B cell (primary cell): ENCODE results near the gene LUM. TPM values are rescaled to one million over a fixed set of nuclear protein-coding genes. Genes with fewer than 3 reads are reported as not detected.

Experiments used
- ATAC-seq: fragments of 200-7000 bp; cut with Tn5 transposase; one replicate; pipeline ENCODE4 v1.10.0; 2021; ENCODE audit warnings: low read depth, mild to moderate bottlenecking, moderate number of reproducible peaks, moderate library complexity
- CTCF ChIA-PET: fragments of 350-600 bp; sonication (Branson Sonifier 250); formaldehyde crosslinking; loops from one replicate; lab custom pipeline; 2021; ENCODE audit warnings: antibody characterized with exemption, inconsistent platforms; lab: Charles Lee
- POLR2A ChIA-PET: fragments of 350-600 bp; sonication (Branson Sonifier 250); formaldehyde crosslinking; loops from one replicate; lab custom pipeline; 2021; ENCODE audit warnings: antibody characterized with exemption; lab: Charles Lee
- DNase-seq: peaks from one replicate; pipeline ENCODE4 v3.0.0; 2013
- H2AFZ ChIP-seq: 2 replicates; pipeline ENCODE4 v1.6.1; 2012; ENCODE audit warnings: mild to moderate bottlenecking, low read depth, low read length; ENCODE audit not compliant: insufficient read depth, poor library complexity, severe bottlenecking
- H3K27ac ChIP-seq, 2 donors: 1 replicate in 1 of 2; 2 replicates in 1 of 2; pipeline ENCODE4 v1.5.1; 2012 to 2013; ENCODE audit warnings: low read length in 2 of 2, mild to moderate bottlenecking in 2 of 2, moderate library complexity in 1 of 2
- H3K27me3 ChIP-seq, 4 experiments: fragments of 200-600 bp in 1 of 4; sonication (generic) in 1 of 4; replicated peaks in 1 of 4; 1 replicate in 2 of 4; 2 replicates in 2 of 4; pipeline versions ENCODE4 v1.6.1 to v1.7.0; 2013 to 2016; ENCODE audit warnings: low read length in 3 of 4, mild to moderate bottlenecking in 2 of 4, mixed read lengths in 1 of 4, moderate library complexity in 1 of 4; ENCODE audit not compliant: insufficient read depth in 4 of 4, control insufficient read depth in 3 of 4; ENCODE audit errors: control extremely low read depth in 1 of 4
- H3K36me3 ChIP-seq, 2 experiments: replicated peaks in 1 of 2; 1 replicate in 1 of 2; 2 replicates in 1 of 2; pipeline versions ENCODE4 v1.6.1 to v1.7.1; 2013; ENCODE audit warnings: low read length in 1 of 2; ENCODE audit not compliant: insufficient read depth in 2 of 2, control insufficient read depth in 1 of 2; ENCODE audit errors: control extremely low read depth in 1 of 2, extremely low read depth in 1 of 2
- H3K4me1 ChIP-seq, 2 donors: fragments of 200-600 bp in 1 of 2; sonication (generic) in 1 of 2; 1 replicate in 1 of 2; 2 replicates in 1 of 2; pipeline versions ENCODE4 v1.5.1 to v1.6.1; 2013 to 2017; ENCODE audit warnings: low read length in 2 of 2; ENCODE audit not compliant: control insufficient read depth in 2 of 2, insufficient read depth in 2 of 2
- H3K4me2 ChIP-seq: replicated peaks from 2 replicates; pipeline ENCODE3; 2012; ENCODE audit warnings: mild to moderate bottlenecking, low read depth, low read length; ENCODE audit not compliant: poor library complexity, severe bottlenecking
- H3K4me3 ChIP-seq, 5 experiments: fragments of 200-600 bp in 1 of 5; sonication (generic) in 1 of 5; 1 replicate in 3 of 5; 2 replicates in 2 of 5; pipeline versions ENCODE4 v1.5.1 to v1.7.0; 2011 to 2016; ENCODE audit warnings: low read length in 4 of 5, mild to moderate bottlenecking in 4 of 5, low read depth in 2 of 5, control low read depth in 1 of 5, moderate library complexity in 1 of 5; ENCODE audit not compliant: insufficient read depth in 1 of 5; ENCODE audit errors: control extremely low read depth in 1 of 5, extremely low read depth in 1 of 5
- H3K79me2 ChIP-seq: fragments of 200-600 bp; sonication (generic); one replicate; pipeline ENCODE4 v1.6.0; 2016; ENCODE audit warnings: low read length; ENCODE audit not compliant: control insufficient read depth, insufficient read depth
- H3K9ac ChIP-seq: fragments of 200-600 bp; sonication (generic); 2 replicates; pipeline ENCODE4 v1.6.1; 2017; ENCODE audit warnings: mild to moderate bottlenecking, low read length, moderate library complexity
- H3K9me3 ChIP-seq, 3 donors: one replicate each; pipeline versions ENCODE4 v1.6.1 to v1.7.1; 2013; ENCODE audit warnings: low read length in 2 of 3; ENCODE audit not compliant: control insufficient read depth in 2 of 3, insufficient read depth in 1 of 3; ENCODE audit errors: control extremely low read depth in 1 of 3
- H4K20me1 ChIP-seq: 2 replicates; pipeline ENCODE4 v1.6.0; 2012; ENCODE audit warnings: mild to moderate bottlenecking, low read length; ENCODE audit not compliant: insufficient read depth, control insufficient read depth, poor library complexity, severe bottlenecking
- H3K27ac Mint-ChIP-seq: one replicate; pipeline ENCODE4 v1.8.0; 2021; ENCODE audit warnings: mixed read lengths
- H3K27me3 Mint-ChIP-seq: one replicate; pipeline ENCODE4 v1.8.0; 2021; ENCODE audit warnings: mixed read lengths
- H3K4me1 Mint-ChIP-seq: one replicate; pipeline ENCODE4 v1.8.0; 2021; ENCODE audit warnings: mixed read lengths
- H3K4me3 Mint-ChIP-seq: one replicate; pipeline ENCODE4 v1.8.0; 2021; ENCODE audit warnings: mixed read lengths
- H3K9me3 Mint-ChIP-seq: one replicate; pipeline ENCODE4 v1.8.0; 2022; ENCODE audit warnings: mixed read lengths; ENCODE audit not compliant: insufficient read depth
- CTCF ChIP-seq: fragments of 200-600 bp; IDR thresholded peaks from one replicate; pipeline ENCODE4 v1.8.0; 2022; ENCODE audit warnings: antibody characterized with exemption, mild to moderate bottlenecking
- EZH2 ChIP-seq: IDR thresholded peaks from 2 replicates; pipeline ENCODE4 v1.6.1; 2012; ENCODE audit warnings: borderline replicate concordance, low read depth, mild to moderate bottlenecking, moderate library complexity, low read length; ENCODE audit not compliant: insufficient read depth, poor library complexity, severe bottlenecking
- WGBS: methylation state at CpG from one replicate; pipeline ENCODE4 v1.1.5; 2013; ENCODE audit warnings: missing lambda C conversion rate; ENCODE audit not compliant: insufficient coverage; 5-methylcytosine and 5-hydroxymethylcytosine counted together
- intact Hi-C: fragments of 100-400 bp; cut with micrococcal nuclease; formaldehyde crosslinking; loops from one replicate; pipeline ENCODE4 v1.10.0; 2022
- polyA plus RNA-seq: library from polyadenylated mRNA; depleted of rRNA; stranded (reverse); fragments of >200 nt; gene quantifications from 2 replicates; pipeline ENCODE4 v1.2.3, GENCODE V29; 2012
- total RNA-seq, 2 donors: library from RNA; stranded (reverse); fragments of 120-200 nt in 1 of 2; gene quantifications; 1 replicate in 1 of 2; 2 replicates in 1 of 2; pipeline versions ENCODE4 v1.2.3 to v1.2.4, GENCODE V29; 2013 to 2022

Gene LUM
- total and polyA plus RNA-seq, 2 donors (not counting 1 experiment from before 2014, with no cell fraction given) = not detected

- Histone ChIP-seq H3K36me3 (no peaks in the 10 kb centered on the region), H3K4me1 (no peaks in the 10 kb centered on the region), H2AFZ (no peak overlapping the region), H3K9ac (no peak overlapping the region), H3K27me3 (no peaks in the 10 kb centered on the region), H3K9me3 (no peaks in the 10 kb centered on the region), H3K79me2 (no peaks in the 10 kb centered on the region), H4K20me1 (no peaks in the 10 kb centered on the region), H3K4me2 (no peak overlapping the region), H3K4me3 (no peak overlapping the region), H3K27ac (no peak overlapping the region)
- H3K9me3 Mint-ChIP-seq = no peaks in the 10 kb centered on the region
- no peak overlapping the region for H3K4me3 Mint-ChIP-seq
- ATAC-seq (no peak), DNase-seq (no peak)
- H3K27ac Mint-ChIP-seq = no peak overlapping the region
- ChIA-PET POLR2A (no interaction called here), CTCF (no interaction called here)
- H3K27me3 Mint-ChIP-seq = no peaks in the 10 kb centered on the region
- intact Hi-C loops = no loop called here
- H3K4me1 Mint-ChIP-seq = no peaks in the 10 kb centered on the region
- no CpG with 5 or more reads among the region's 1 CpG for WGBS
- no peak for TF ChIP-seq EZH2
- TF ChIP-seq CTCF = no peak
Measured at GRCh38 chr12:91133871-91134270, 22.6 kb upstream of the LUM start.

- Mint-ChIP-seq H3K4me3 (no peak overlapping the region), H3K4me1 (no peaks in the 10 kb centered on the region), H3K27ac (no peak overlapping the region), H3K9me3 (no peaks in the 10 kb centered on the region), H3K27me3 (no peaks in the 10 kb centered on the region)
- H3K9me3 ChIP-seq = no peaks in the 10 kb centered on the region
- H3K4me3 ChIP-seq = no peak overlapping the region
- H3K4me2 ChIP-seq = no peak overlapping the region
- H3K4me1 ChIP-seq = no peaks in the 10 kb centered on the region
- H3K27ac ChIP-seq = no peak overlapping the region
- no peaks in the 10 kb centered on the region for H4K20me1 ChIP-seq
- no peak overlapping the region for H3K9ac ChIP-seq
- no peak for DNase-seq
- H3K27me3 ChIP-seq = no peaks in the 10 kb centered on the region
- no peak for ATAC-seq
- WGBS = 86% methylated on average over 1 of the region's 2 CpGs
- ChIA-PET CTCF (no interaction called here), POLR2A (no interaction called here)
- no peaks in the 10 kb centered on the region for H3K79me2 ChIP-seq
- intact Hi-C loops = no loop called here
- TF ChIP-seq EZH2 (no peak), CTCF (no peak)
- H2AFZ ChIP-seq = no peak overlapping the region
- no peaks in the 10 kb centered on the region for H3K36me3 ChIP-seq
Measured at GRCh38 chr12:91129662-91130362, 18.5 kb upstream of the LUM start.
